Fibroblast of skin of left quadriceps (primary cell): ENCODE results near the gene RAMACL.
"Not testable (repeated sequence)": the region's sequence is repeated elsewhere in the genome, so short reads cannot be mapped to it uniquely, and the experiment has no call there.

Experiments
- DNase-seq, 2 experiments: peaks; one replicate each; pipeline ENCODE4 v3.0.0-alpha.2; 2013; ENCODE audit warnings: low read depth in 2 of 2

RAMACL gene

DNA sequence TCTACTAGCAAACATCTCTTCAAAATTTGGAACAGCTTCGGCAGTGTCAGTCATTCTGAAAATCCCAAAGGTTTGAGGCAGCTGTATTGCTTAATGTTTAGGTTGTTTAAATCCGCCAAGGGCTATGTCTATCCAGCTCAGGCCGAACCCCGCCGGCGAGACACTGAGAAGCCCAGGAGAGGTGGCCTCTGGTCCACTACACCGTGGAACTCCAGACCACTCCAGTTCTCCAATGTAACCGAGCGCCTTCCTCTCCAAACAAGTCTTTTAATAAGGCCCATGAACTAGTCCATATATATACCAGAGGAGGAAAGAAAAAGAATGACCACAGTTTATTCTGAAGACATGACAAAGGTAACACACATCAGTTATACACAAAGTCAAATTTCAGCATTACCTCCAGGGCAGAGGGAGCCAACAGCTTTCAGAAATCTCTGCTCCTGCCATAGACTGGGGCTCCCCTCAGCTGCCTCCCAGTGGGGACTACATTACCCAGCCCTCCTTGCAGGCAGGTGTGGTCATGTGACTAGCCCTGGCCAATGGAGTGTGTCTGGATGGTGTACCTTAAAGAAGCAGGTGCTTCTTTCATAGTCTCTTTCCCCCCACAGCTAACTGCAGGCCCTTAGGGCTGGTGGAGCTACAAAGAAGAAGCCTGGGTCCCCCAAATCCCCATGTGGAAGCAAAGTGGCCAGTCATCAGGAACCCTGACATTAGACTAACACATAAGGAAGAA lies at the start of gene RAMACL:
Gene RAMACL (minus strand): TSS at position 255 of the 733 bp plus-strand sequence. CDS start 201 bp downstream, at position 54.
- DNase-seq, result no peak

GRCh38 chr6:166635013-166635970 lies 48.8 kb upstream of the RAMACL start:
- DNase-seq, result no peak

DNA sequence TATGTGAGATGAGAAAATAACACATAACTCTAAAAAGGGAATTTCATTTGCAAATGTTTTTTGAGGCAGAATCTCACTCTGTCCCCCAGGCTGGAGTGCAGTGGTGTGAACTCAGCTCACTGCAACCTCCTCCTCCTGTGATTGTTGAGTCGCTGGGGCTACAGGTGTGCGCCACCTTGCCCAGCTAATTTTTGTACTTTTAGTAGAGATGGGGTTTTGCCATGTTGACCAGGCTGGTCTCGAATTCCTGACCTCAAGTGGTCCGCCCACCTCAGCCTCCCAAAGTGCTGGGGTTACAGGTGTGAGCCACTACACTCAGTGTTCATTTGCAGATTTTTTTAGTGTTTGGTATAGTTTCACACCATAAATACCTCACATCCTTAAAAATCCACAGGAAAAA lies 48.1 kb upstream of the RAMACL start:
- not testable (repeated sequence) for DNase-seq

GRCh38 chr6:166633732-166634535 lies 47.5 kb upstream of the RAMACL start:
- no peak for DNase-seq

- DNase-seq, result no peak
These were observed 46.3 kb upstream of the RAMACL start for GRCh38 chr6:166632731-166633130.

DNA sequence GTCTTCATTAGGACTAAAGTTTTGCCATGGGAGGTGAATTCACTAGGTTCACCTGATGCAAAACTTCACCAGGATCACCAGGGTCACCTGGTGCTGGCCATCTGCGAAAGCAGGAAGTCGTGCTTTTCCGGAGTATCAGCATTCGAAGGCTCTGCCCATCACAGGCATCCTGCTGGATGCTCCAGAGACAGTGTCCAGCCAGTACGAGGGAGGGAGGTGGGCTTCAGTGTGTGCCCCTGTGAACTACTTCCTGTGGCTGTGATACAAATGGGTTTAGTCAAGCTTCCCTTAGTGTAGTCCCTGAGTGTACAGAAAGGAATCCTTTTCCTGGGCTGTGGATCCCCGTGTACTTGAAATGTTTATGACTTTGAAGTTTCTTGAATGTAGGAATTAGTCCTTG lies 44.0 kb upstream of the RAMACL start:
- no peak for DNase-seq

DNA sequence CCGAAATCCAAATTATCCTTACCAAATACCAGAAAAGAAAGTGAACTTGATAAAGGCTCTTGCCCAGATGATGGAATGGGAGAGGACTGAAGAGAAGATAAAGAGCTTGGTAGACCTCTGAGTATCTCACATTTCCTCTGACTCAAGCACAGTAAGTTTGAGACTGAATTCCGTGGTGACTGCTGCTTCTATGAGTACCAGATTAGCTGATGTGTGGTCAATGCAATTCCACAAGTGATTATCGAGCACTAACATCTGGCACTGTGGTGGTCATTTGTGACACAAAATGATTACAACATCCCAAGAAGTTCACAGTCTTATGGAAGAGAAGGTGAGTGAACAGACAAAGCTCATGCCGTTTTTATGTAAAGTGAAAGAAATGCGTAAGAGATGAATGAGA lies 43.1 kb upstream of the RAMACL start:
- DNase-seq, result peak in 1 of 2 experiments; percentile 44

DNA sequence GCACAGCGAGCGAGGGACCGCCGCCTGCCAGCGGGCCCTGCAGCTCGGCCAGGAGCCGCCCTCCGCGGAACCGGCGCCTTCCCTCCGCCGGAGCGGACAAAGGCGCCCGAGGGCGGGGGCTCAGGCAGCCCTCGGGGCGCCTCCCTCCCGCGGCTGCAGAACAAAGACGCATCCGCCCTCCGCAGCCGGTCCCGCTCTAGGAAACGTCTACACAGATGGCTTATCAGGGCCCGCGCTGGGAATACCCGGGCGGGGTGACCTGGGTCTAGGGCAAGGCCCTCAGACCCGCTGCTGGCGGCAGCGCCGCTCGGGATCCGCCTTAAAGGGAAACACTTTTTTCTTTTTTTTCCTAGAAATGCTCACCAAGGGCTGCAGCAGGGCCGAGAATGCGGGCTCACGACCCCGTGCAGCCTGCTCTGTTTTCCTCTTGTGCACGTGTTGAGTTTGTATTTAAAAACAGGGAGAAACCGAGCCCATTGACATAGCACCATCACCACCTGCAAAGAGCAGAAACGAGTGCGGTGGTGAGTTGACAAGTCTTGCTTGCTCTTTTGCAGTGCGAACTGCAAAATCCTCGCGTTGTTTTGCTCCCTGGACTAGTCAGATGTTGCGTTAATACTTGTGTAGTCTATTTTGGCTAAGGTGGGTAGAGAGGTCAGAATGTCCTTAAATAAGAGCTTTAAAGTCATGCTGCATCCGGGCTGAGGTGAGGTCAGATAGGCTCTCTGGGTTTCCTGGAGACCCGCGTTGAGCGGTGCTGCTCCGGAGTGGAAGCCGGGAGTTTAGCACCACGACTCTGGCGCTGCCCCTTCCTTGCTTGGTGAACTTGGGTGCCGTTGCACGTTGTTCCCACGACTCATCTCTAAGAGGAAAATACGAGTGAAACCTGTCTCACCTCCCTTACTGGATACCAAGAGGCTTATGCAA lies 41.7 kb upstream of the RAMACL start:
- no peak for DNase-seq

- DNase-seq, result peak; percentile 99
These were observed 40.8 kb upstream of the RAMACL start, which contains the start of gene RPS6KA2 for GRCh38 chr6:166627033-166627874. Gene RPS6KA2 (minus strand): TSS chr6:166627251. CDS start chr6:166627019, 232 bp downstream.

DNA sequence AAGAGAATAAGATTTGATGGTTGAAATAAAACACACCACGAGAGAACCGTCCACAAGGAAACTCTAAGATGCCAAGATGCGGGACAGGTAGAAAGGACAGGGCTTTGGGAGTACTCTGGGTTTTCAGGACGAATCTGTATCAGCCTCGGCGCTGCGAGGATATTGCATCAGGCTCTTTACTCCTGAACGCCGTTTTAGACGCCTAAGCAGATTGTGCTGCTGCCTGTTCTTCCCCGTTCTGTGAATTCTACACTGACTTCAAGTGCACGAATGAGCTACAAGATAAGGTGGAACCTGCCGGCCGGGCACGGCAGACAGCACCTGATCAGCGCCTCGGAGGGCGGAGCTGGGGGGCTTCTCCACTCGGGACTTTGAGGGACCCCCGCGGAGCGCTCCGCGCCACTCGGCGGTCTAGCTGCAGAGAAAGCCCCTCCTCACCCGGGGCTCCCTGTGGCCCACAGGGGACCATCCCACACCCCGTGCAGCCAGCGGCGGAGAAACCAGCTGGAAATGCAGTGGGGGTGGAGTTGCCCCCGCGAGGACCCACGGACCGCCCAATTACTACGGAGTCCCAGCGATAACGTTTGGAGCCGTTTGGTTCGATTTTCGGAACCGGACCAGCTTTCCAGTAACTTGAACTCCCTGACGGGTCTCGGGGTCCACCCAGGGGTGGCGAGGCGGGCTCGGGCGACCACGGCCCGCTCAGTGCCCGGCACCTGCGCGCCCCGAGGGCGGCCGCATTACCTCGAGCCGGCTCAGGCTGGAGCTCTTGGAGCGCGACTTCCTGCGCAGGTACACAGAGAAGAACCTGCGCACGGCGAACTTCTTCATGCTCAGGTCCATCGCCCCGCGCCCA lies 39.9 kb upstream of the RAMACL start:
- DNase-seq, result peak in 1 of 2 experiments; percentile 17

DNA sequence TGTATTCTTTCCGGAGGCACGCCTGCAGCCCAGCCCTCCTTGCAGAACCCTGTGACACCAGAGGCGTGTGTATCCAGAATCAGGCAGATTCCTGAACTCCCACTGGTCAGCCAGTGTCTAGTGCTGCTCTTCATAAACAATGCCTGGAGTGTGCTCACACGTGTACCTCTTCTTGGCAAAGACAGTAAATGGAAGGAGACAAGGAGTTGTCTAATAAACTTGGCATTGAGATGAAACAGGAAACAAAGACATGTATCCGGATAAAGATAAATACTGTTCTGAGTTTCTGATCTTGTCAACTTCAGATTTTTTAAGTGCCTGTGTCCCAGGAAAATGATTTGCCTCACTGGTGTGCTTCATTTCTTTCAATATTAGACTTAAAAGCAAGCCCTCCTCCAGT lies 38.9 kb upstream of the RAMACL start:
- DNase-seq, result no peak

DNA sequence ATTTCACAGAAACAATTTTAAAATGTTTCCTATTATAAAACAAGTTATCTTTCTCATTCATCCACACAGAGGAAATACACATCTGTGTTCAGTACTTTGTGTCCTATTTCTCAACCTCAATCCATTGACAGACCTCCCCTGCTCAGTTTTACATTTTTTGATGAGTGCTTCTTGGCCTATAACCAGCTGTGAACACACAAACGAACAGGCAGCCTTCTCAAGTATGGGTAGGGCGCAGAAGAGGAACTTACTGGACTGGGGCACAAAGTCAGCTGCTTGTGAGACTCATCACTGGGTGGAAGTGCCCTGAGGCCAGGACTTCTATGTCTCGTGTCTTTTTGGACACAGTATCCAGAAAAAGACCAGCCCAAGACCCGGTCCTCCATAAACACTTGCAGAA lies 37.8 kb upstream of the RAMACL start:
- peak; percentile 77 to 78 for DNase-seq

GRCh38 chr6:166623318-166623717 lies 36.8 kb upstream of the RAMACL start:
- no peak for DNase-seq

DNA sequence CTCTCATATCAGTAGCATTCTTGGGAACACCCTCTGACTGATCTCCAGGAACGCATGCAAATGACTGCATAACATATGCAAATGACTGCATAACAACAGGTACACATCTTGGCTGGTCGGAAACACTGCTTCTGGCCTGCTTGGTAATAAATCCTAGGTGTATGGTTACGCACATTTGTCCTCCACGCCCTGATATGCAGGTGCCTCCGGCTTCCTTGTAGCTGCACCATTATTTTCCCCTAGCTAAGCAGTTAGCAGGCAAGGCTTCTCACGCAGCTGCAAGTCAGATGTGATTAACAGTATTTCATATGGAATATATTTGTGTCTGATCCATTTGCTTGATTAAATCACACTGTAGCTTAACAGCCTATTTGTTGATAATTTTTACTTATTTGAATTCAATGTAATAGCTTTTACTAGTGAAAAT lies 34.6 kb upstream of the RAMACL start:
- DNase-seq, result no peak

GRCh38 chr6:166620478-166621113 lies 34.1 kb upstream of the RAMACL start:
- DNase-seq, result no peak

- peak; percentile 98 to 99 for DNase-seq
These were observed 33.4 kb upstream of the RAMACL start for GRCh38 chr6:166619912-166620311.

GRCh38 chr6:166618866-166619761 lies 32.6 kb upstream of the RAMACL start:
- DNase-seq, result peak; percentile 71 to 72
